Caki2 (cell line): ENCODE data around the gene EXD3. TPM values are rescaled to one million over a fixed set of nuclear protein-coding genes. Genes with fewer than 3 reads are reported as not detected.
"Not testable (repeated sequence)": the region's sequence is repeated elsewhere in the genome, so short reads cannot be mapped to it uniquely, and the experiment has no call there.

Experiments used
- DNase-seq: peaks from one replicate; pipeline ENCODE4 v3.0.0-alpha.2; 2015; ENCODE audit warnings: low read depth
- in situ Hi-C: cut with HindIII; loops from 2 replicates; pipeline ENCODE4 v1.10.0; 2016; ENCODE audit warnings: low sequenced_read_pairs, low pct_unique_long_range_greater_than_20kb, mixed read lengths
- total RNA-seq: library from RNA; depleted of rRNA; stranded (reverse); fragments of >200 nt; shearing (Covaris generic); gene quantifications from 2 replicates; pipeline ENCODE4 v1.2.3, GENCODE V29; 2014; ENCODE audit warnings: low replicate concordance

EXD3 gene
- total RNA-seq, 1 experiment from 2014 or later: 5.3 TPM

DNA sequence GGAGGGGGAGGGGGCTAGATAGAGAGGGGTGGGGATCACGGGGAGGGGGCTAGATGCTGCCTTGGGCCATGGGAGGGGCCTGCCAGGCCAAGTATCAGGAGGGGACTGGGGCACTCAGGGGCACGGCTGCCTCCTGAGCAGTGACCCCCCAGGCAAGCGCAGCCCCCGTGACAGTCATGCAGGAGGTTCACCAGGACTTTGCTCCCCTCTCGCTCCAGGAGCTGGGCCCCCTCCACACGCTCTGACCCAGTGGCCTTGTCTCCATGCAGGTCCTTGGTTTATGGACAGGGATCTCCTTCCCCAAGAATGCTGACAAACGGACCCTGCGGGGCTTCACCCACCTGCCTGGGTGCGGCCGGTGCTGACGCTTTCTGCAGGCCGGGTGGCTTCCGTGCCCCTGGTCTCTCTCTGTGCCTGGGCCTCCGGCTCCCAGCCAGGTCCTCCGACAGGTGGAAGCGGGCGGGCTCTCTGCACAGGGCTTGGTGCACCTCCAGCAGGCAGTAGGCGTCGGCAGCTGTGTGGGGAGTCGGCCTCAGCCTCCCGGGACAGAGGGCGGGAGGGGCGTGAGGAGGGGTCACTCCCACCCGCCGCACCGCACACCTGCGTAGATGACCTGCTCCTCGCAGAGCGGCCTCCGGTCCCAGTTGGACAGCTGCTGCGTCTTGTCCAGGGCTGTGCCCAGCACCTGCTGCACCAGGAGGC is 74.0 kb downstream of the EXD3 start:
- DNase-seq: no peak
- in situ Hi-C loops: no loop called here

- no peak for DNase-seq
- in situ Hi-C loops: no loop called here
These were observed 75.0 kb downstream of the EXD3 start for GRCh38 chr9:137347928-137348327.

GRCh38 chr9:137342482-137342881 is 80.5 kb downstream of the EXD3 start:
- in situ Hi-C loops: no loop called here
- no peak for DNase-seq

- in situ Hi-C loops: no loop called here
- no peak for DNase-seq
These were observed 81.7 kb downstream of the EXD3 start for GRCh38 chr9:137341227-137341626.

GRCh38 chr9:137339908-137340462 is 83.0 kb downstream of the EXD3 start:
- in situ Hi-C loops, DNase-seq: not testable (repeated sequence)

- no peak for DNase-seq
- in situ Hi-C loops: no loop called here
These were observed 83.7 kb downstream of the EXD3 start for GRCh38 chr9:137339045-137339907.

DNA sequence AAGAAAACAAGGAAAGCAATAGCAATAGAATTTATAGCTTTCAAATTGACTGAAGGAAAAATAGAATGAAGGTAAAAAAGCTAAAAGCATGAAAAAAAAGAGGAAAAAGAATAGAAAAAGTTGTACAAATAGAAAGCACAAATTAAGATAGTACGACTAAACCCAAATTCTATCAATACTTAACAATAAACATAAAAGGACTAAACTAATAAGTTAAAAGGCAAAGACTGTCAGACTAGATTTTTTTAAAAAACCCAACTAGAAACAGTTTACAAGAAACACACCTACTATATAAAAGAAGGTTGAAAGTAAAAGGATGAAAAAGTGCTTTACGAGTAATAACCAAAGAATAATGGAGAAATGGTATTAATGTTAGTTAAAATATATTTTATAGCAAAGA is 86.2 kb downstream of the EXD3 start:
- DNase-seq: no peak
- in situ Hi-C loops: no loop called here

DNA sequence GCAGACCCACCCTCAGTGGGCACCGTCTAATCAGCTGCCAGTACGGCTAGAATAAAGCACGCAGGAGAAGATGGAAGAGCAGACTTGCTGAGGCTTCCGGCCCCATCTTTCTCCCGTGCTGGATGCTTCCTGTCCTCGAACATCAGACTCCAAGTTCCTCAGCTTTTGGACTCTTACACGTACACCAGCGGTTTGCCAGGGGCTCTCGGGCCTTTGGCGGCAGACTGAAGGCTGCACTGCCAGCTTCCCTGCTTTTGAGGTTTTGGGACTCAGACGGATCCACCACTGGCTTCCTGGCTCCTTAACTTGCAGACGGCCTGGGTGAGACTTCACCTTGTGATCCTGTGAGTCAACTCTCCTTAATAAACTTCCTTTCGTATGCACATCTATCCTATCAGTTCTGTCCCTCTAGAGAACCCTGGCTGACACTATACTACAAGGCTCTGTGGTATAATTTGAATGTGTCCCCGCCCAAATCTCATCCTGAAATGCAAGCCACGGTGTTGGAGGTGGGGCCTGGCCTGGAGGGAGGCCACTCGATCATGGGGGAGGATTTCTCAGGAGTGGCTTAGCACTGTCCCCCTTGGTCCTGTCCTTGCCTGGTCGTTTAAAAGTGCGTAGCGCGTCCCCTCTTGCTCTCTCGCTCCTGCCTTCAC is 89.8 kb downstream of the EXD3 start:
- in situ Hi-C loops: no loop called here
- DNase-seq: no peak

- in situ Hi-C loops: no loop called here
- no peak for DNase-seq
These were observed 91.0 kb downstream of the EXD3 start for GRCh38 chr9:137331929-137332328.

DNA sequence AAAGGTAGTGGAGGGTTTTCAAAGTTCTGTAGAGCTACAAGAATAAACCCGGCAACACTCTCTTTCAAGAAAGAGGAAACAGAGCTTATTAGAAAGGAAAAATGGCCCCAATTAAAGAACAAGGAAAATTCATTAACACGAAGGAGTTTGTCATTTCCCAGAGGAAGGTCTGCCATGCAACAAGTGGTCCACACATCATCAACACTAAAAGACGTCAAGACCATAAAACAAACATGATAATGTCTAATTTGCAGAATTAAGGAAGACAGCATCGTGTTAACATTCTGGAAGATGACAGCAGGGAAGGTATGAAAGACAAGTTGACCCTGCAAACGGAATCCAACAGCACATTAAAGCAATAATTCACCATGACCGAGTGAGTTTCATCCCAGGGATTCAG is 92.3 kb downstream of the EXD3 start:
- no peak for DNase-seq
- in situ Hi-C loops: no loop called here

DNA sequence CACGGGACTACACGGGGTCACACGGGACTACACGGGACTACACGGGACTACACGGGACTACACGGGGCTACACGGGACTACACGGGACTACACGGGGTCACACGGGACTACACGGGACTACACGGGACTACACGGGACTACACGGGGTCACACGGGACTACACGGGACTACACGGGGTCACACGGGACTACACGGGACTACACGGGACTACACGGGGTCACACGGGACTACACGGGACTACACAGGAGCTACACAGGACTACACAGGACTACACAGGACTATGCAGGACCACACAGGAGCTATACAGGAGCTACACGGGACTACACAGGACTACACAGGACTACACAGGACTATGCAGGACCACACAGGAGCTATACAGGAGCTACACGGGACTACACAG is 93.4 kb downstream of the EXD3 start:
- DNase-seq: not testable (repeated sequence)

GRCh38 chr9:137327641-137328550 is 95.1 kb downstream of the EXD3 start:
- DNase-seq, in situ Hi-C loops: not testable (repeated sequence)

More for the DNA sequence above, 93.4 kb downstream of the EXD3 start:
- in situ Hi-C loops: not testable (repeated sequence)

DNA sequence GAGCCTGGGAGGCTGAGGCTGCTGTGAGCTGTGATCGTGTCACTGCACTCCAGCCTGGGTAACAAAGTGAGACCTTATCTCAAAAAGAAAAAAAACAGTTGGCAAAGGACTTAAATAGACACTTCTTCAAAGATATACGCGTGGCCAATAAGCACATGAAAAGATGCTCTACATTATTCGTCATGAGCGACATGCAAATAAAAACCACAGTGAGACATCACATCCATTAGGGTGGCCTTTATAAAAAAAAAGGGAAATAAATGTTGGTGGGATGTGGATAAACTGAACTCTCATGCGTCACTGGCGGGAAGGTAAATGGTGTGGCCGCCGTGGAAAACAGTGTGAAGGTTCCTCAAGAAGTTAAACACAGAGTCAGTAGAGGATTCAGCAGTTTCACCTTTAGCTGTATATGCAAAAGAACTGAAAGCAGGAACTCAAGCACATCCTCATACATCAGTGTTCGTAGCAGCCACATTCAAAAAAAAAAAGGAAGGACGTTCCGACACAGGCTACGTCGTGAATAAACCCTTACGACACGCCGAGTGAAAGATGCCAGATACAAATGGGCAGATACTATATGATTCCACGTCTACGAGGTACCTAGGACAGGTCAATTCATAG is 96.4 kb downstream of the EXD3 start:
- no peak for DNase-seq
- in situ Hi-C loops: no loop called here

- in situ Hi-C loops: no loop called here
- no peak for DNase-seq
These were observed 97.2 kb downstream of the EXD3 start for GRCh38 chr9:137325799-137326198.

DNA sequence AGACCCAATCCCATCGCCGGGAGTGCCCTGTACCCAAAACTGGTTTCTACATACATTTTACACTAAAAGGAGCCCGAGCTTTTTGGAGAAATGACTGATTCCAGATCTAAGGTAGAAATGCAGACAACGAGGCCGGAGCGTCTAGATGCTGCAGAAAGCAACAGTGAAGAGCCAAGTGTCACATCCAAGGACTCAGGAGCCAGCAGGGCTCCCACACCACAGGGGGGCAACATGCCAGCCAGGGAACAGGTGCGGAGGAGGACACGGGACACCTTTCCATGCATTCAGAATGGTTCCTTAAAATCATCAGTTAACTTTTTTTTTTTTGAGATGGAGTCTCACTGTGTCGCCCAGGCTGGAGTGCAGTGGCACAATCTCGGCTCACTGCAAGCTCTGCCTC is 97.8 kb downstream of the EXD3 start:
- no peak for DNase-seq
- in situ Hi-C loops: no loop called here

DNA sequence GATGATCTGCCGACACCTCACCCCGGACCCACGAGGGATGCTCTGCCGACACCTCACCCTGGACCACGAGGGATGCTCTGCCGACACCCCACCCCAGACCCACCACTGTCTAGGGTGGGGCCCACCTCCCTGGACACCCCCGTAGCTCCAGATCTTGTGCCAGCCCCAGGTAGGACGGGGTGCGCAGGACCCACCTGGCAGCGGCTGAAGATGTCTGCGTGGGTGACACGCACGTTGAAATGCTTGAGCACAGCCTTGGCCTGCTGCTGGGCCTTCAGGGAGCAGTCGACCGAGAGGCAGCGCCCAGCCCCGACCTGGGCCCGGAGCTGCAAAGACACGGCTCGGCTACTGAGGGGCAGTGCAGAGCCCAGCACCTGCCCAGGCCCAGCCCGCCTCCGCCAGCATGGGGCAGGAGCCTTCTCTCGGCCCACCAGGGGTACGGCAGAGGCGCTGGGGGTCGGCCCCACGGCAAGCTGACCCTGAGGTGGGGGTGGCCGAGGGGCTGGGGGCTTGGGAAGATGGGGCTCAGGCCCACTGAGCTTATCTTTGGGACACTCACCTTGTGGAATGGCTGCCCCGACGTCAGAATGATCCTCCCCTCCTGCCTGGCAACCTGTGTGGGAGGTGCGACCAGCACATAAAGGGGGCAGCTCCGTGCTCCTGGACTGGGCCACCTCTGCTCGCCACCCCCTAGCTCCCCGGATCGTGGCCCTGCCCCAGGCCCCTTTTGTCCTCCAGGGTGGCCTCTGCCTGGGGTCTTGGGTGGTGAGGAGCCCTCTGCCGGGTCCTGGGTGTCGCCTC is 99.2 kb downstream of the EXD3 start:
- in situ Hi-C loops: no loop called here
- DNase-seq: no peak
